ENCODE data around the gene PLIN5. TPM values are rescaled to one million over a fixed set of nuclear protein-coding genes. Genes with fewer than 3 reads are reported as not detected.

PLIN5 gene
- polyA plus RNA-seq, 1 donor (not counting 4 experiments of a cell fraction or from before 2014, with no cell fraction given): not detected

- no peak for TF ChIP-seq EZH2 (IDR thresholded peaks at IDR 0.05; ENCODE audit: low read length)
- no peak for TF ChIP-seq CTCF (optimal IDR thresholded peaks at IDR 0.05 in 1 of 3, IDR thresholded peaks at IDR 0.05 in 1 of 3, conservative IDR thresholded peaks at IDR 0.05 in 1 of 3; ENCODE audit: extremely low read depth in 1 of 3, insufficient read depth in 2 of 3, low read length in 3 of 3)
- Histone ChIP-seq H3K36me3 (ENCODE audit: control insufficient read depth in 2 of 2, extremely low read depth in 1 of 2, insufficient read depth in 2 of 2, low read length in 2 of 2) (no peaks in the 10 kb centered on the region), H3K9ac (ENCODE audit: control insufficient read depth, extremely low read depth, insufficient read depth, low read length) (no peak overlapping the region), H4K20me1 (ENCODE audit: control insufficient read depth, extremely low read depth, insufficient read depth, low read length) (no peaks in the 10 kb centered on the region), H3K4me2 (ENCODE audit: control insufficient read depth, extremely low read depth, insufficient read depth, low read depth, low read length) (no peak overlapping the region), H3K9me3 (ENCODE audit: control insufficient read depth, low read depth, low read length) (no peaks in the 10 kb centered on the region), H3K27me3 (ENCODE audit: control insufficient read depth, extremely low read depth, insufficient read depth, low read length) (no peaks in the 10 kb centered on the region), H3K79me2 (ENCODE audit: control insufficient read depth, insufficient read depth, low read length) (no peaks in the 10 kb centered on the region), H3K4me3 (ENCODE audit: control insufficient read depth in 2 of 3, extremely low read depth in 1 of 3, insufficient read depth in 2 of 3, low read depth in 1 of 3, low read length in 3 of 3) (no peak overlapping the region), H3K4me1 (ENCODE audit: control insufficient read depth, extremely low read depth, insufficient read depth, low read length) (no peaks in the 10 kb centered on the region), H3K9me1 (ENCODE audit: control insufficient read depth, extremely low read depth, insufficient read depth, low read length) (no peaks in the 10 kb centered on the region), H2AFZ (ENCODE audit: control insufficient read depth, low read length) (no peak overlapping the region), H3K27ac (ENCODE audit: control insufficient read depth, insufficient read depth, low read length) (no peak overlapping the region)
- dilution Hi-C loops (cut with MboI; ENCODE audit: extremely low pct_ligation_motif_present, low sequenced_read_pairs): no loop called here
- DNase-seq (ENCODE audit: low read depth, low spot score): no peak
- FAIRE-seq: no peak
Measured at GRCh38 chr19:4553775-4554174, 18.8 kb upstream of the PLIN5 start.

- TF ChIP-seq CTCF (optimal IDR thresholded peaks at IDR 0.05 in 1 of 3, IDR thresholded peaks at IDR 0.05 in 1 of 3, conservative IDR thresholded peaks at IDR 0.05 in 1 of 3; ENCODE audit: extremely low read depth in 1 of 3, insufficient read depth in 2 of 3, low read length in 3 of 3) (no peak), EZH2 (IDR thresholded peaks at IDR 0.05; ENCODE audit: low read length) (no peak)
- no peak for FAIRE-seq
- H3K27me3 ChIP-seq (ENCODE audit: control insufficient read depth, extremely low read depth, insufficient read depth, low read length): no peaks in the 10 kb centered on the region
Measured at GRCh38 chr19:4553092-4553695, 18.2 kb upstream of the PLIN5 start.

More at GRCh38 chr19:4553092-4553695, 18.2 kb upstream of the PLIN5 start:
- dilution Hi-C loops (cut with MboI; ENCODE audit: extremely low pct_ligation_motif_present, low sequenced_read_pairs): no loop called here
- Histone ChIP-seq H3K9me1 (ENCODE audit: control insufficient read depth, extremely low read depth, insufficient read depth, low read length) (no peaks in the 10 kb centered on the region), H2AFZ (ENCODE audit: control insufficient read depth, low read length) (no peak overlapping the region), H3K9me3 (ENCODE audit: control insufficient read depth, low read depth, low read length) (no peaks in the 10 kb centered on the region), H3K36me3 (ENCODE audit: control insufficient read depth in 2 of 2, extremely low read depth in 1 of 2, insufficient read depth in 2 of 2, low read length in 2 of 2) (no peaks in the 10 kb centered on the region), H3K27ac (ENCODE audit: control insufficient read depth, insufficient read depth, low read length) (no peak overlapping the region), H3K79me2 (ENCODE audit: control insufficient read depth, insufficient read depth, low read length) (no peaks in the 10 kb centered on the region), H3K4me1 (ENCODE audit: control insufficient read depth, extremely low read depth, insufficient read depth, low read length) (no peaks in the 10 kb centered on the region), H4K20me1 (ENCODE audit: control insufficient read depth, extremely low read depth, insufficient read depth, low read length) (no peaks in the 10 kb centered on the region), H3K4me3 (ENCODE audit: control insufficient read depth in 2 of 3, extremely low read depth in 1 of 3, insufficient read depth in 2 of 3, low read depth in 1 of 3, low read length in 3 of 3) (no peak overlapping the region), H3K4me2 (ENCODE audit: control insufficient read depth, extremely low read depth, insufficient read depth, low read depth, low read length) (no peak overlapping the region), H3K9ac (ENCODE audit: control insufficient read depth, extremely low read depth, insufficient read depth, low read length) (no peak overlapping the region)
- DNase-seq (ENCODE audit: low read depth, low spot score): no peak

All from keratinocyte (primary cell).